Left lung (tissue), 10 donors: ENCODE results near the gene PPP2R3B. TPM values are rescaled to one million over a fixed set of nuclear protein-coding genes. Genes with fewer than 3 reads are reported as not detected.

Experiments used
- ATAC-seq: fragments of 200-7000 bp; cut with Tn5 transposase; one replicate; pipeline ENCODE4 v1.9.1; 2020; ENCODE audit warnings: moderate library complexity
- DNase-seq, 4 donors: peaks; one replicate each; pipeline ENCODE4 v3.0.0-alpha.2; 2013 to 2020
- H3K27ac ChIP-seq, 2 donors: fragments of 200-600 bp; sonication (generic) in 1 of 2; one replicate each; pipeline versions ENCODE4 v1.5.0 to v1.8.0; 2020 to 2021
- H3K27me3 ChIP-seq, 2 donors: fragments of 200-600 bp; sonication (generic) in 1 of 2; one replicate each; pipeline versions ENCODE4 v1.5.0 to v1.8.0; 2020 to 2021
- H3K36me3 ChIP-seq, 2 donors: fragments of 200-600 bp; sonication (generic) in 1 of 2; one replicate each; pipeline versions ENCODE4 v1.5.0 to v1.8.0; 2020 to 2021
- H3K4me1 ChIP-seq, 2 donors: fragments of 200-600 bp; one replicate each; pipeline ENCODE4 v1.8.0; 2021
- H3K4me3 ChIP-seq, 2 donors: fragments of 200-600 bp; sonication (generic) in 1 of 2; one replicate each; pipeline versions ENCODE4 v1.5.0 to v1.8.0; 2020 to 2021; ENCODE audit warnings: mild to moderate bottlenecking in 1 of 2
- H3K9me3 ChIP-seq, 2 donors: fragments of 200-600 bp; sonication (generic) in 1 of 2; one replicate each; pipeline versions ENCODE4 v1.5.0 to v1.8.0; 2020 to 2021
- CTCF ChIP-seq, 2 donors: fragments of 200-600 bp; sonication (generic) in 1 of 2; IDR thresholded peaks; one replicate each; pipeline versions ENCODE4 v1.5.0 to v1.8.0; 2021; ENCODE audit warnings: antibody characterized with exemption in 2 of 2
- intact Hi-C, 2 donors: fragments of 100-400 bp; cut with DNase I; formaldehyde crosslinking; loops; one replicate each; pipeline versions ENCODE4 v1.11.2 to v1.14.2; 2022
- polyA plus RNA-seq, 6 donors: library from polyadenylated mRNA; unstranded; fragments of 120-200 nt; gene quantifications; one replicate each; pipeline ENCODE4 v1.2.1, GENCODE V29; 2013; ENCODE audit not compliant: insufficient read length in 6 of 6
- total RNA-seq, 2 donors: library from RNA; stranded (reverse); fragmentation: NEBNext Ultra II Directional; extraction: Animal tissue kit (Norgen Biotek cat#: 25700); gene quantifications; one replicate each; pipeline ENCODE4 v1.2.1, GENCODE V29; 2021
- donor health status: DM: no; HTN: yes; CAD: no.
- donor health status: DM: no; HTN: no; CAD: no.

Gene PPP2R3B
- total and polyA plus RNA-seq, 8 donors: 11.2 to 35.2 (median 20.5) TPM

GRCh38 chrX:400258-400657 lies 13.6 kb upstream of the PPP2R3B start:
- no peak for ATAC-seq
- no peaks in the 10 kb centered on the region for H3K36me3 ChIP-seq
- intact Hi-C loops: no loop called here

DNA sequence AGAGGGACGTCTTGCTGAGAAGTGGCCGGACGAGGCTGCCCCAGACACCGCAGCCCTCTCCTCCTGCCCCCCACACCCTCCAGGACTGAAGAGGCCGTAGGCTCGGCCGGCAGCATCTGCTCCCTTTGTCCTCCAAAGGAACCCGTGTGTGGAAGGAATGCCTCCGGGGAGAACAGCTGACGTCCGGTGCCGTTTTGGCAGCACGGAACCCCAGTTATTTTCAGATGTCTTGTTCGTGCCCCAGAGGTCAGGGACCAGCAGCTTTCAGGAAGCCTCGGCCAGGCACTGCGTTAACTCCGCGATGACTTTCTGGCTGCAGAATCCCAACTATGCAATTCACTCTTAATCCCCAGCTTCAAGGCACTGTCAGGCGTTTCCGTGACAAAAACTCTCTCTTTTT lies 10.9 kb upstream of the PPP2R3B start:
- no peak overlapping the region for H3K4me3 ChIP-seq
- no peaks in the 10 kb centered on the region for H3K36me3 ChIP-seq
- H3K27me3 ChIP-seq: no peaks in the 10 kb centered on the region
- no peaks in the 10 kb centered on the region for H3K9me3 ChIP-seq
- H3K4me1 ChIP-seq: no peaks in the 10 kb centered on the region
- no peak overlapping the region for H3K27ac ChIP-seq
- DNase-seq (peak in 1 of 4 donors; percentile 26), ATAC-seq (no peak)
- intact Hi-C loops: no loop called here
- no peak for TF ChIP-seq CTCF (IDR thresholded peaks at IDR 0.05)

More at GRCh38 chrX:400258-400657, 13.6 kb upstream of the PPP2R3B start:
- H3K27me3 ChIP-seq: no peaks in the 10 kb centered on the region
- no peak for TF ChIP-seq CTCF (IDR thresholded peaks at IDR 0.05)
- DNase-seq: no peak
- no peaks in the 10 kb centered on the region for H3K4me1 ChIP-seq
- no peak overlapping the region for H3K27ac ChIP-seq
- H3K4me3 ChIP-seq: no peak overlapping the region
- H3K9me3 ChIP-seq: no peaks in the 10 kb centered on the region

DNA sequence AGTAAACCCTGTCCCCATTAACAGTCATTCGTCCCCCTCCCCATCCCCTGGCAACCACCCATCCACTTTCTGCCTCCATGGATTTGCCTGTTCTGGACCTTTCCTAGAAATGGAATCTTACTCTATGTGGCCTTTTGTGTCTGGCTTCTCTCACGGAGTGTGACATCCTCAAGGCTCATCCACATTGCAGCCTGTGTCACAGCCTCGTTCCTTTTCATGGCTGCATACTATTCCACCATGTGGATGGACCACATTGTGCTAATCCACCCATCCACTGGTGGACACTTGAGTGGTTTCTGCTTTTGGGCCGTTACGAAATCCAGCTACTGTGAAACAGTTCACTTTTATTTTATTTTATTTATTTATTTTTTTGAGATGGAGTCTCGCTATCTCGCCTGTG lies 8.1 kb upstream of the PPP2R3B start:
- no peaks in the 10 kb centered on the region for H3K4me1 ChIP-seq
- H3K27me3 ChIP-seq: no peaks in the 10 kb centered on the region
- H3K27ac ChIP-seq: no peak overlapping the region
- ATAC-seq (no peak), DNase-seq (no peak)
- intact Hi-C loops: no loop called here
- H3K9me3 ChIP-seq: no peaks in the 10 kb centered on the region
- no peak for TF ChIP-seq CTCF (IDR thresholded peaks at IDR 0.05)
- H3K4me3 ChIP-seq: no peak overlapping the region
- H3K36me3 ChIP-seq: no peaks in the 10 kb centered on the region

DNA sequence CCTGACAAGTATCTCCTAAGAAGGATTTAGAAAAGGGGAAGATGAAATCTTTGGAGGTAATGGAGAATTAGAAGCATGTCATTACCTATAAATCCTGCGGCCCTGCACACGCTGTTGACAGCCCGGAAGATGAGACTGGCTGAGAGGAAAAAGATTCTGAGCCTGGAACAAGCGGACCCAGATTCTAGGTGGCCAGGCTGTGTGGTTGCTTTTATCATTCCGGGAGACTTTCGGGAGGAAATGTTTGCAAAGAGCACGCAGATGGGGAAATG lies 5.8 kb upstream of the PPP2R3B start:
- TF ChIP-seq CTCF (IDR thresholded peaks at IDR 0.05): no peak
- Histone ChIP-seq H3K27ac (no peak overlapping the region), H3K4me3 (no peak overlapping the region), H3K36me3 (no peaks in the 10 kb centered on the region), H3K9me3 (no peaks in the 10 kb centered on the region), H3K27me3 (no peaks in the 10 kb centered on the region), H3K4me1 (no peaks in the 10 kb centered on the region)
- intact Hi-C loops: no loop called here
- ATAC-seq: no peak
- no peak for DNase-seq

DNA sequence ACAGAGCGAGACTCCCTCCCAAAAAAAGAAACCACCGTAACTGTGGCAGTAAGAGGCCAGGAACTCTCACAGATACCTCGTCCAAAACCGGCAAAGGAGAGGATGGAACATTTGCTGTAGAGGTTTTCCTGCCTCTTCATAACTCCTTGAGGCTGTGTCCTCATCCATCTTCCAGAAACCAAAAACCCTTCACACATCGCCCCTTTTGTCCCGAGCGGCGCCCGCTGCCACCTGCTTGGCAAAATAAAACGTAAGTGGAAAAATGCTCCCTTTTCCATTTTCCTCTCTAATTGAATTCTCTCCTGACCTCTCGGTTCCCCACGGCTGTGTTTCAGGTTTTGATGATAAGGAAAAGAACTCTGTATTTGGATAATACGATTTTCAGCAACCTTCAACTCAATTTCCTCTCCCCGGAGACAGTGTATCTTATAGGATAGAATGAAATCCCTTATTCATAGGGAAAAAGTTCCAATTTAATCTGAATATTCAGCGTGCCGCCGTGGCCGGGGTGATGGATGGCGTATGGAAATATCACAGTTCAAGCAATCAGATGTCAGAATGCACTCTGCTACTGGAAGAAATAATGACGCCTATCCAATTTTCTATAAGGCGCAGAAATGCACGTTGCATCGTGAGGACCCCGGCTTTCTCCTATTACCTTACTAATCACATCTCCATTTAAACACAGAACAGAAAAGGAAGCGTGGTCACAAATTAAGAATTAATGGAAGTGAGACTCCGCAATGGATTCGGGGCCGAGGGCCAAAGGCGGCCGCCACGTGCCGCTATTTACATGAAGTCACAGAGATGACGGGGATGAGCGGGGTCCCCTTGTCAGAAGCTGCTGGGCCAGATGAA lies 5.2 kb upstream of the PPP2R3B start:
- TF ChIP-seq CTCF (IDR thresholded peaks at IDR 0.05): no peak
- no peak overlapping the region for H3K4me3 ChIP-seq
- no peaks in the 10 kb centered on the region for H3K4me1 ChIP-seq
- no peaks in the 10 kb centered on the region for H3K27me3 ChIP-seq
- no peaks in the 10 kb centered on the region for H3K9me3 ChIP-seq
- DNase-seq (no peak), ATAC-seq (no peak)
- H3K36me3 ChIP-seq: no peaks in the 10 kb centered on the region
- intact Hi-C loops: no loop called here
- H3K27ac ChIP-seq: no peak overlapping the region
